Measurements from ENCODE around the gene LRRC1. TPM values are rescaled to one million over a fixed set of nuclear protein-coding genes. Genes with fewer than 3 reads are reported as not detected.

LRRC1 gene
- total RNA-seq, 4 donors from 2014 or later: 39.0 to 62.5 (median 52.2) TPM

- no peak overlapping the region for H3K4me3 ChIP-seq (ENCODE audit: low read depth, poor library complexity, severe bottlenecking)
- TF ChIP-seq POLR2A (IDR thresholded peaks at IDR 0.05): no peak
- TF ChIP-seq, protein P1, sequence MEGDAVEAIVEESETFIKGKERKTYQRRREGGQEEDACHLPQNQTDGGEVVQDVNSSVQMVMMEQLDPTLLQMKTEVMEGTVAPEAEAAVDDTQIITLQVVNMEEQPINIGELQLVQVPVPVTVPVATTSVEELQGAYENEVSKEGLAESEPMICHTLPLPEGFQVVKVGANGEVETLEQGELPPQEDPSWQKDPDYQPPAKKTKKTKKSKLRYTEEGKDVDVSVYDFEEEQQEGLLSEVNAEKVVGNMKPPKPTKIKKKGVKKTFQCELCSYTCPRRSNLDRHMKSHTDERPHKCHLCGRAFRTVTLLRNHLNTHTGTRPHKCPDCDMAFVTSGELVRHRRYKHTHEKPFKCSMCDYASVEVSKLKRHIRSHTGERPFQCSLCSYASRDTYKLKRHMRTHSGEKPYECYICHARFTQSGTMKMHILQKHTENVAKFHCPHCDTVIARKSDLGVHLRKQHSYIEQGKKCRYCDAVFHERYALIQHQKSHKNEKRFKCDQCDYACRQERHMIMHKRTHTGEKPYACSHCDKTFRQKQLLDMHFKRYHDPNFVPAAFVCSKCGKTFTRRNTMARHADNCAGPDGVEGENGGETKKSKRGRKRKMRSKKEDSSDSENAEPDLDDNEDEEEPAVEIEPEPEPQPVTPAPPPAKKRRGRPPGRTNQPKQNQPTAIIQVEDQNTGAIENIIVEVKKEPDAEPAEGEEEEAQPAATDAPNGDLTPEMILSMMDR (IDR thresholded peaks at IDR 0.05): no peak
- 76 to 78% methylated on average over 7 of the region's 7 CpGs for WGBS, 2 donors
- intact Hi-C loops (cut with DNase I; ENCODE audit: low total_unique reads): no loop called here
- DNase-seq (ENCODE audit: low spot score in 2 of 2): no peak
These were observed 130.1 kb downstream of the LRRC1 start for GRCh38 chr6:53924821-53925422.

DNA sequence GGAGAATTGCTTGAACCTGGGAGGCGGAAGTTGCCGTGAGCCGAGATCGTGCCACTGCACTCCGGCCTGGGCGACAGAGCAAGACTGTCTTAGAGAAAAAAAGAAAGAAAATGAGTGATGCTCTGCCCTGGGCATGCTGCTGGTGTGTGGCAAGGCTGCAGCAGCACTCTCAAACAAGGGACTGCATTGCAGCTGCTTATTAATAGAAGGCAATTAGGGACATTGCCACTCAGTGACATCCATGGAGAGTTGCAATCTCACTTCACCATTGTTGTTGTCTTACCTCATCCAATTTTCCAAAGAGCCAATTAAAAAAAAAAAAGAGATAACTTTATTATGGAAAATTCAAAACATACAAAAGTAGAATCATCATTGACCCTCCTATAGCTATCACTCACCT is 131.1 kb downstream of the LRRC1 start:
- TF ChIP-seq, protein P1 (IDR thresholded peaks at IDR 0.05): no peak
- no peak for TF ChIP-seq POLR2A (IDR thresholded peaks at IDR 0.05)
- no peak for DNase-seq (ENCODE audit: low spot score in 2 of 2)
- no peak overlapping the region for H3K4me3 ChIP-seq (ENCODE audit: low read depth, poor library complexity, severe bottlenecking)
- 97 to 98% methylated on average over 6 of the region's 6 CpGs for WGBS, 2 donors
- intact Hi-C loops (cut with DNase I; ENCODE audit: low total_unique reads): no loop called here

DNA sequence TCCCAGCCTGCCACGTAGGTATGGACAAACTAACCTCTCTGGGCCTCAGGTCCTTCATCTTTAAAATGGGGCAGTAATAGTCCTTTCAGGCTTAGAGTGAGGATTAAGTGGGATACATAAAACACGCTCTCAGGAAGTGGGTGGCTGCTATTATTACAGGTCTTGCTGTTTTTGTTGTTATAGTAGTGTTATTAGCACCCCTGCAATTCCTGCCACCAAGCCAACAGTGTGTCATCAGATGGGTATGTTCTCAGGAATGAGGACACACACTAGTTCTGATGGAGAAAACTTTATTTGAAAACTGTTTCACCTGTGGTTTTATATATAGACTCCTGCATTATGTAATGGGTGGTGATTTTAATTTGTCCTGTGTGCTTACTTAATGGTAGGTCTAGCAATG is 131.7 kb downstream of the LRRC1 start:
- intact Hi-C loops (cut with DNase I; ENCODE audit: low total_unique reads): no loop called here
- H3K4me3 ChIP-seq (ENCODE audit: low read depth, poor library complexity, severe bottlenecking): no peak overlapping the region
- no peak for DNase-seq (ENCODE audit: low spot score in 2 of 2)
- TF ChIP-seq, protein P1 (IDR thresholded peaks at IDR 0.05): no peak
- TF ChIP-seq POLR2A (IDR thresholded peaks at IDR 0.05): no peak
- 68 to 76% methylated on average over 2 of the region's 2 CpGs for WGBS, 2 donors

GRCh38 chr6:53928641-53929040 is 133.8 kb downstream of the LRRC1 start:
- intact Hi-C loops (cut with DNase I; ENCODE audit: low total_unique reads): no loop called here
- TF ChIP-seq, protein P1 (IDR thresholded peaks at IDR 0.05): no peak
- H3K4me3 ChIP-seq (ENCODE audit: low read depth, poor library complexity, severe bottlenecking): no peak overlapping the region
- no peak for DNase-seq (ENCODE audit: low spot score in 2 of 2)
- WGBS, 2 donors: 11 to 18% methylated on average over 1 of the region's 1 CpG

DNA sequence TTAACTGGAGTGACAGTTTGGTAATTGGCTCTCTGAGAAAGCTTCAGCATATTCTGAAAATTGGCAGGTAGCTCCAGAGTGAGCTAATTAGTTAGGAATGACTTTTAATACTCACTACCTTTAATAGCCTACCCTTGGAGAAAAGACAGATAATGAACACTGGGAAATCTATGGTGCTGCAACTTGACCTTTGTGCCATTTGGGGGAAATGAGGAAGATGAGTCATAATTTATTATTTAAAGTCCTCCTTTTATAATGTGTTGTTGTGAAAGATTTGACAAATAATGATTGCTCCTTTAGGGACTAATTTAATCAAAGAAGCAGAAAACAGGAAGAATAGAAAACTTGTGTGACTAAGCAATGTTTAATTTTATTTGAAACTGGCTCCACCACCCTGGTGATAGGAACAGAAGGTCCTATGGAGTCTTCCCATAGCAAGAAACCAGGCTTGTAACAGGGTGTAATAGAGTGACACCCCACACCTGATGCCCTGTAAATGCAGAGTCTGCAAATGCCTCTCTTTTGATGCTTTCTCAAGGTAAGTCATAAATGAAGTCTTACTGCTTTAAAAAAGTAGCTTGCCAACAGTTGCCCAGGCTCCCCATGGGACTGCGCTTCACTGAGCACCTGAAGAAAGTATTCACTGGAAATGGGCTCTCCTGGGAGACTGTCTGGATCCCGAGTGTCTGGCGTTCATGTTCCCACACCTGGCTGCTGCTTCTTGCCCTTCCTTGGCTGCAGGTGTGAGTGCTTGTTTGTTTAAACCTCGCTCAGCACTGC is 134.4 kb downstream of the LRRC1 start:
- no peak for TF ChIP-seq POLR2A (IDR thresholded peaks at IDR 0.05)
- TF ChIP-seq, protein P1 (IDR thresholded peaks at IDR 0.05): no peak
- 50 to 60% methylated on average over 4 of the region's 4 CpGs for WGBS, 2 donors
- intact Hi-C loops (cut with DNase I; ENCODE audit: low total_unique reads): no loop called here
- DNase-seq (ENCODE audit: low spot score in 2 of 2): no peak
- H3K4me3 ChIP-seq (ENCODE audit: low read depth, poor library complexity, severe bottlenecking): no peak overlapping the region
